Adrenal gland (tissue), 12 donors: ENCODE results near the gene REPS2. TPM values are rescaled to one million over a fixed set of nuclear protein-coding genes. Genes with fewer than 3 reads are reported as not detected.

Experiments
- DNase-seq, 7 donors: peaks; one replicate each; pipeline ENCODE4 v3.0.0-alpha.2; 2019 to 2020
- H3K27ac ChIP-seq, 5 donors: fragments of 200-600 bp; sonication (generic) in 4 of 5; 1 replicate in 3 of 5; 2 replicates in 2 of 5; pipeline versions ENCODE4 v1.5.1 to v1.8.0; 2016 to 2020; ENCODE audit warnings: mild to moderate bottlenecking in 1 of 5
- H3K27me3 ChIP-seq: fragments of 200-600 bp; 2 replicates; pipeline ENCODE4 v1.8.0; 2021
- H3K36me3 ChIP-seq, 2 donors: fragments of 200-600 bp; replicated peaks in 1 of 2; 1 replicate in 1 of 2; 2 replicates in 1 of 2; pipeline versions ENCODE4 v1.5.1 to v1.8.0; 2018 to 2022
- H3K4me1 ChIP-seq, 2 donors: fragments of 200-600 bp; replicated peaks in 1 of 2; 1 replicate in 1 of 2; 2 replicates in 1 of 2; pipeline versions ENCODE4 v1.5.1 to v1.8.0; 2018 to 2021
- H3K4me3 ChIP-seq, 4 donors: fragments of 200-600 bp; sonication (generic) in 3 of 4; one replicate each; pipeline ENCODE4 v1.5.1; 2016 to 2018
- H3K9me3 ChIP-seq, 3 donors: fragments of 200-600 bp; sonication (generic) in 1 of 3; replicated peaks in 1 of 3; 1 replicate in 2 of 3; 2 replicates in 1 of 3; pipeline versions ENCODE4 v1.5.1 to v1.8.0; 2016 to 2021
- POLR2A ChIP-seq, 2 donors: fragments of 450-650 bp; IDR thresholded peaks; one replicate each; pipeline ENCODE4 v1.6.1; 2017; ENCODE audit warnings: antibody characterized with exemption in 2 of 2, mild to moderate bottlenecking in 2 of 2, moderate library complexity in 1 of 2
- WGBS, 4 donors: extraction: QIAGEN DNeasy Blood & Tissue Kit in 2 of 4; methylation state at CpG; one replicate each; pipeline versions ENCODE4 v1.1.5 to v1.1.7; 2013 to 2017; 5-methylcytosine and 5-hydroxymethylcytosine counted together
- intact Hi-C, 2 donors: fragments of 100-400 bp; cut with DNase I; formaldehyde crosslinking; loops; one replicate each; pipeline versions ENCODE4 v1.14.1 to v1.15.0; 2022 to 2023
- polyA plus RNA-seq, 3 donors: library from polyadenylated mRNA; stranded (reverse); fragments of 200-250 nt in 2 of 3; fragments of 350-450 nt in 1 of 3; fragmentation: Illumina TruSeq in 1 of 3; extraction: RNeasy Lipid Tissue Mini Kit (QIAGEN cat#74804) in 1 of 3; gene quantifications; one replicate each; pipeline ENCODE4 v1.2.3, GENCODE V29; 2013 to 2014
- total RNA-seq, 9 donors: library from RNA; depleted of rRNA in 4 of 9; stranded (reverse); fragments of >200 nt in 4 of 9; fragments of 120-200 nt in 1 of 9; fragmentation: NEBNext Ultra II Directional in 1 of 9; extraction: Animal tissue kit (Norgen Biotek cat#: 25700) in 1 of 9; gene quantifications; one replicate each; pipeline versions ENCODE4 v1.1.0 to v1.2.4, GENCODE V29; 2013 to 2023
- TF ChIP-seq, protein P1 (sequence below), 6 experiments: fragments of 450-650 bp in 4 of 6; fragments of 200-600 bp in 2 of 6; sonication (generic) in 1 of 6; IDR thresholded peaks; 1 replicate in 5 of 6; 2 replicates in 1 of 6; pipeline versions ENCODE4 v1.5.1 to v1.8.0; 2016 to 2021; ENCODE audit warnings: antibody characterized with exemption in 6 of 6, mild to moderate bottlenecking in 2 of 6, moderate library complexity in 1 of 6
- donor health status: healthy with polysubstance abuse.
- donor health status: Bipolar disorder and iron deficiency.
- donor health status: DM: yes; HTN: yes; CAD: no.
- donor health status: DM: no; HTN: no; CAD: no.
- donor health status: DM: no; HTN: no; CAD: no.
- donor health status: DM: yes; HTN: yes; CAD: no.

Gene REPS2
- total and polyA plus RNA-seq, 12 donors, result 13.9 to 87.0 (median 41.3) TPM

DNA sequence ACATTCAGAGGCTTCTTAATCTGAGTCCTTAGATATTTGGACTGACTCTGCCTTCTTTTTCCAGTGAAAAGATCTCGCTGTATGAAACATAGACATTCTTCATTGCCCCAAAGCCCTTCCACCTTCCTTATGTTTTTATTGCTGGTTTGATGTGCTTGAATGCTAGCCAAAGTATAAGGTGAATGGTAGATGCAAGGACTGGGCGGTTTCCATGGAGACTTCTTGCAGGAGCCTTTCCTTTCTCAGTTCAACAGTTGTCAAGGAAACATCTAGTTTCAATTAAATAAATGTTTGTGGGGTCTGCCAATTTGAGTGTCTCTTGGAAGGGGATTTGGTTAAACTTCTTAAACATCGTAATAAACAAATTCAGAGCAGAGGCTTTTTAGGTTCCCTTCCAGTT, 46.0 kb downstream of the REPS2 start:
- intact Hi-C loops, result no loop called here

DNA sequence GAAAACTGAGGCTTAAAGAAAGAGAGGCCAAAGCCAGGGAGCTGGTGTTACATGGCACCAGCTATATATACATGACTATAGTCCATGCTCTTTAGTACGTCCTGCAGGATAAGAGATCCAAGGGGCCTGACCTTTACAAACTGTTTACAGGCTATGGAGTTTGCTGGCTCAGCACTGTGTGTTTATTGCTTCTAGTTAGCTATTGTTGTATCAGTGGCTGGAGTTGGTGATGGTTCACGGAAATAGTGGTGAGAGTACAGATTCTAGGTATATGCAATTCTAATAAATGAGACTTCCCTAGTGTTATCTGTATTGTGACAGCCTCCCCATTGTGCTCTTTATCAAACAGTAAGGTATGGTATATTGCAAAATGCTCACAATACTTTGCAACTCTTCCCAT, 46.5 kb downstream of the REPS2 start:
- Histone ChIP-seq H3K9me3 (no peaks in the 10 kb centered on the region), H3K36me3 (no peaks in the 10 kb centered on the region), H3K27ac (no peak overlapping the region), H3K4me1 (no peaks in the 10 kb centered on the region), H3K27me3 (no peaks in the 10 kb centered on the region), H3K4me3 (no peak overlapping the region)
- WGBS, 4 donors, result 71 to 88% (median 78%) methylated on average over 2 of the region's 2 CpGs
- intact Hi-C loops, result no loop called here
- TF ChIP-seq, protein P1, sequence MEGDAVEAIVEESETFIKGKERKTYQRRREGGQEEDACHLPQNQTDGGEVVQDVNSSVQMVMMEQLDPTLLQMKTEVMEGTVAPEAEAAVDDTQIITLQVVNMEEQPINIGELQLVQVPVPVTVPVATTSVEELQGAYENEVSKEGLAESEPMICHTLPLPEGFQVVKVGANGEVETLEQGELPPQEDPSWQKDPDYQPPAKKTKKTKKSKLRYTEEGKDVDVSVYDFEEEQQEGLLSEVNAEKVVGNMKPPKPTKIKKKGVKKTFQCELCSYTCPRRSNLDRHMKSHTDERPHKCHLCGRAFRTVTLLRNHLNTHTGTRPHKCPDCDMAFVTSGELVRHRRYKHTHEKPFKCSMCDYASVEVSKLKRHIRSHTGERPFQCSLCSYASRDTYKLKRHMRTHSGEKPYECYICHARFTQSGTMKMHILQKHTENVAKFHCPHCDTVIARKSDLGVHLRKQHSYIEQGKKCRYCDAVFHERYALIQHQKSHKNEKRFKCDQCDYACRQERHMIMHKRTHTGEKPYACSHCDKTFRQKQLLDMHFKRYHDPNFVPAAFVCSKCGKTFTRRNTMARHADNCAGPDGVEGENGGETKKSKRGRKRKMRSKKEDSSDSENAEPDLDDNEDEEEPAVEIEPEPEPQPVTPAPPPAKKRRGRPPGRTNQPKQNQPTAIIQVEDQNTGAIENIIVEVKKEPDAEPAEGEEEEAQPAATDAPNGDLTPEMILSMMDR (IDR thresholded peaks at IDR 0.05), result no peak
- no peak for TF ChIP-seq POLR2A (IDR thresholded peaks at IDR 0.05)
- DNase-seq, result no peak

More for the DNA sequence above, 46.0 kb downstream of the REPS2 start:
- Histone ChIP-seq H3K4me3 (no peak overlapping the region), H3K27me3 (no peaks in the 10 kb centered on the region), H3K27ac (no peak overlapping the region), H3K9me3 (peaks cover 0 to 5% (median 0%) of the 10 kb centered on the region in 3 donors), H3K4me1 (no peaks in the 10 kb centered on the region), H3K36me3 (no peaks in the 10 kb centered on the region)
- TF ChIP-seq POLR2A (IDR thresholded peaks at IDR 0.05), result no peak
- WGBS, 4 donors, result 63 to 100% (median 91%) methylated on average over 3 of the region's 3 CpGs
- no peak for DNase-seq

DNA sequence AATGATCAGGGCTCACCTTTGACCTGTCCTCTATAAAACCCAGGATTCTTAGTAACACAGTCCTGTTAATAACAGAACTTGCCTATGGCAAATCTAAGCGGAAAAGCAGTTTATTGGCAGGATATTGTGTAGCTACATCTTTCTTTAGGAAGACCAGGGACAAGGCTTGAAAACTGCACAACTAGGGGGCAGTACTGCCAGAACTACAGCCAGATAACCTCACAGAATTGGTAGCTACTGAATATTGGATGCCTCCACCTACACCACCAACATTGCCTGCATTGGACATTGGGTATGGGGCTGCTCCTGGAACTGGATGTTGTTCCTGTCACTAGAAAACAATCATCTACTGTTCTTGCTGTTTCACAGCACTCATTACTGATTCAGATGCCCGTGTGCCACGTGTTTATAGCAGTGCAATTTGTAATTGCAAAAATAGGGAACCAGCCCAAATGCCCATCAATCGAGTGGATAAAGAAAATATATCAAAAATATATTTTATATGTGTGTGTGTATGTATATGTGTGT, 47.4 kb downstream of the REPS2 start:
- Histone ChIP-seq H3K4me1 (no peaks in the 10 kb centered on the region), H3K4me3 (no peak overlapping the region), H3K27me3 (no peaks in the 10 kb centered on the region), H3K27ac (no peak overlapping the region), H3K36me3 (no peaks in the 10 kb centered on the region), H3K9me3 (no peaks in the 10 kb centered on the region)
- no peak for TF ChIP-seq POLR2A (IDR thresholded peaks at IDR 0.05)
- TF ChIP-seq, protein P1 (IDR thresholded peaks at IDR 0.05), result no peak
- intact Hi-C loops, result no loop called here
- DNase-seq, result no peak
- 79 to 94% (median 86%) methylated on average over 4 of the region's 4 CpGs for whole genome bisulfite sequencing, 4 donors

DNA sequence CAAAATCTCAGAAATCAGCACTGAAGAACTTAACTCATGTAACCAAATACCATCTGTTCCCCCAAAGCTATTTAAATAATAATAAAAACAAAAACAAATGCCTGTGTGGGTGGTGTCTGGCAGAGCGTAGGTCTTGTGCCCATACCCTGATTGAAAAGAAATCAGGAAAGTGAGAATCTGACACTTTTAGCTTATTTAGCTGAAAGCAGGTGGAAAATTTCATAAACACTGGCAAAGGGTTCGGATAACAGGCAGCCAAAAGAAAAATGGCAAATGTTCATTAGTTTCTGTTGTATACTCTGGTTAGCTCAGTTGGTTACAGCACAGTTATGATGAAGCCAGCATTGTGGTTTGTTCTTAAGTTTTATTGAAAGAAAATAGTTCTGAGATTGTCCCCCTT, 48.3 kb downstream of the REPS2 start:
- no peaks in the 10 kb centered on the region for H3K4me1 ChIP-seq

More for the DNA sequence above, 48.3 kb downstream of the REPS2 start:
- H3K4me3 ChIP-seq, result no peak overlapping the region
- H3K36me3 ChIP-seq, result no peaks in the 10 kb centered on the region
- no peaks in the 10 kb centered on the region for H3K9me3 ChIP-seq
- no peaks in the 10 kb centered on the region for H3K27me3 ChIP-seq
- no peak overlapping the region for H3K27ac ChIP-seq
- intact Hi-C loops, result no loop called here
- DNase-seq, result no peak
- TF ChIP-seq, protein P1 (IDR thresholded peaks at IDR 0.05), result no peak
- no peak for TF ChIP-seq POLR2A (IDR thresholded peaks at IDR 0.05)
- 89 to 96% (median 94%) methylated on average over 2 of the region's 2 CpGs for WGBS, 4 donors
